Endothelial cell of umbilical vein (primary cell): ENCODE results near the gene POU2F3. TPM values are rescaled to one million over a fixed set of nuclear protein-coding genes. Genes with fewer than 3 reads are reported as not detected.

ENCODE experiments used
- BruUV-seq: library from RNA; stranded (reverse); fragments of 400-500 nt; replicated peaks from 2 replicates; lab custom pipeline; 2021; lab: Mats Ljungman, UMichigan
- CTCF ChIA-PET: fragments of 300-600, 350-600 bp; sonication (Branson Sonifier 250); formaldehyde crosslinking; loops from one replicate; lab custom pipeline; 2021; ENCODE audit warnings: antibody characterized with exemption, inconsistent platforms; lab: Charles Lee
- POLR2A ChIA-PET: fragments of 300-600, 350-600 bp; sonication (Branson Sonifier 250); formaldehyde crosslinking; loops from one replicate; lab custom pipeline; 2021; ENCODE audit warnings: antibody characterized with exemption, inconsistent platforms; lab: Charles Lee
- DNase-seq: peaks from one replicate; pipeline ENCODE4 v3.0.0-alpha.2; 2011; ENCODE audit warnings: low read depth, low spot score
- FAIRE-seq: peaks from 2 replicates; lab custom pipeline; 2011; peaks lifted over from hg19 to GRCh38; lab: Jason Lieb, UNC
- H2AFZ ChIP-seq: 2 replicates; pipeline ENCODE4 v1.6.0; 2012; ENCODE audit warnings: low read depth, low read length, control low read depth, inconsistent platforms
- H3K27ac ChIP-seq: 2 replicates; pipeline ENCODE4 v1.5.1; 2011; ENCODE audit warnings: low read depth, mild to moderate bottlenecking, control low read depth, low read length, moderate library complexity; ENCODE audit not compliant: insufficient read depth
- H3K27me3 ChIP-seq, 2 experiments: 2 replicates each; pipeline versions ENCODE4 v1.6.0 to v1.6.1; 2011; ENCODE audit warnings: low read length in 2 of 2, mixed read lengths in 1 of 2; ENCODE audit not compliant: control insufficient read depth in 2 of 2, insufficient read depth in 2 of 2
- H3K36me3 ChIP-seq, 2 experiments: 2 replicates in 1 of 2; 3 replicates in 1 of 2; pipeline ENCODE4 v1.5.1; 2011; ENCODE audit warnings: low read length in 2 of 2, mild to moderate bottlenecking in 1 of 2, moderate library complexity in 1 of 2; ENCODE audit not compliant: control insufficient read depth in 2 of 2, insufficient read depth in 2 of 2; ENCODE audit errors: extremely low read depth in 1 of 2
- H3K4me1 ChIP-seq: 3 replicates; pipeline ENCODE4 v1.5.1; 2011; ENCODE audit warnings: mild to moderate bottlenecking, low read length; ENCODE audit not compliant: control insufficient read depth, insufficient read depth; ENCODE audit errors: extremely low read depth
- H3K4me2 ChIP-seq: 2 replicates; pipeline ENCODE4 v1.6.1; 2011; ENCODE audit warnings: low read length, control low read depth, mixed read lengths; ENCODE audit not compliant: insufficient read depth
- H3K4me3 ChIP-seq, 3 experiments: fragments of 200-600 bp in 1 of 3; sonication (generic), shearing (Covaris generic) in 1 of 3; replicated peaks in 1 of 3; 2 replicates each; pipeline ENCODE4 v1.5.1; 2011 to 2016; ENCODE audit warnings: control low read depth in 3 of 3, low read length in 3 of 3, mild to moderate bottlenecking in 2 of 3, inconsistent platforms in 1 of 3, low read depth in 1 of 3, moderate library complexity in 1 of 3; ENCODE audit not compliant: insufficient read depth in 1 of 3
- H3K79me2 ChIP-seq: 2 replicates; pipeline ENCODE4 v1.6.0; 2012; ENCODE audit warnings: low read length, inconsistent platforms; ENCODE audit not compliant: control insufficient read depth, insufficient read depth
- H3K9ac ChIP-seq: replicated peaks from 2 replicates; pipeline ENCODE3; 2011; ENCODE audit warnings: low read length, control low read depth; ENCODE audit not compliant: insufficient read depth; ENCODE audit errors: extremely low read depth
- H3K9me1 ChIP-seq: replicated peaks from 3 replicates; pipeline ENCODE4 v1.6.0; 2011; ENCODE audit warnings: mild to moderate bottlenecking, low read length; ENCODE audit not compliant: control insufficient read depth, insufficient read depth; ENCODE audit errors: extremely low read depth
- H3K9me3 ChIP-seq: replicated peaks from 2 replicates; pipeline ENCODE4 v1.5.1; 2012; ENCODE audit warnings: low read length, inconsistent platforms; ENCODE audit not compliant: control insufficient read depth, insufficient read depth
- H4K20me1 ChIP-seq: replicated peaks from 2 replicates; pipeline ENCODE3; 2011; ENCODE audit warnings: mild to moderate bottlenecking, low read length; ENCODE audit not compliant: control insufficient read depth, insufficient read depth; ENCODE audit errors: extremely low read depth
- CTCF ChIP-seq, 2 donors: IDR thresholded peaks; 1 replicate in 1 of 2; 2 replicates in 1 of 2; pipeline ENCODE4 v1.5.1; 2011; ENCODE audit warnings: low read length in 2 of 2, mild to moderate bottlenecking in 2 of 2, moderate library complexity in 2 of 2, control low read depth in 1 of 2, inconsistent platforms in 1 of 2, low read depth in 1 of 2; ENCODE audit not compliant: insufficient read depth in 1 of 2; ENCODE audit errors: extremely low read depth in 1 of 2
- EZH2 ChIP-seq: IDR thresholded peaks from 2 replicates; pipeline ENCODE4 v1.6.1; 2012; ENCODE audit warnings: borderline replicate concordance, low read depth, mild to moderate bottlenecking, moderate library complexity, low read length, inconsistent platforms; ENCODE audit not compliant: severe bottlenecking
- FOS ChIP-seq: IDR thresholded peaks from 2 replicates; pipeline ENCODE4 v1.6.1; 2011; ENCODE audit warnings: mild to moderate bottlenecking, low read length, moderate library complexity, borderline replicate concordance; ENCODE audit not compliant: insufficient read depth
- GATA2 ChIP-seq: IDR thresholded peaks from 2 replicates; pipeline ENCODE4 v1.7.0; 2011; ENCODE audit warnings: low read depth, mild to moderate bottlenecking, moderate library complexity, mixed read lengths, low read length; ENCODE audit not compliant: insufficient read length, insufficient read depth
- JUN ChIP-seq: IDR thresholded peaks from 2 replicates; pipeline ENCODE4 v1.6.1; 2011; ENCODE audit warnings: borderline replicate concordance, low read depth; ENCODE audit not compliant: insufficient read length, insufficient read depth
- MAX ChIP-seq: IDR thresholded peaks from 2 replicates; pipeline ENCODE4 v1.6.1; 2011; ENCODE audit not compliant: insufficient read depth, insufficient read length
- MYC ChIP-seq: IDR thresholded peaks from one replicate; pipeline ENCODE4 v1.6.1; 2011; ENCODE audit warnings: mild to moderate bottlenecking, low read depth, low read length
- POLR2A ChIP-seq: IDR thresholded peaks from 2 replicates; pipeline ENCODE4 v1.6.1; 2012; ENCODE audit warnings: low read depth, mild to moderate bottlenecking, control low read depth, low read length
- POLR2AphosphoS5 ChIP-seq: IDR thresholded peaks from 2 replicates; pipeline ENCODE4 v1.6.1; 2012; ENCODE audit warnings: low read depth, mild to moderate bottlenecking, control low read depth, low read length, moderate library complexity; ENCODE audit not compliant: insufficient read depth
- dilution Hi-C: fragments of 300-500 bp; cut with MboI; formaldehyde crosslinking; loops from one replicate; pipeline ENCODE4 v1.15.0; 2019; ENCODE audit warnings: low sequenced_read_pairs; ENCODE audit not compliant: extremely low pct_ligation_motif_present
- intact Hi-C: fragments of 100-400 bp; cut with micrococcal nuclease; formaldehyde crosslinking; loops from one replicate; pipeline ENCODE4 v1.10.0; 2022
- polyA plus RNA-seq, 4 experiments: library from polyadenylated mRNA; depleted of rRNA in 3 of 4; stranded (reverse) in 3 of 4; unstranded in 1 of 4; fragments of >200 nt; gene quantifications; 2 replicates each; pipeline versions ENCODE4 v1.2.1 to v1.2.3, GENCODE V29; 2011 to 2012; ENCODE audit warnings: missing spikeins in 1 of 4
- total RNA-seq: library from RNA; stranded (reverse); gene quantifications from 2 replicates; pipeline ENCODE4 v1.2.3, GENCODE V29; 2021

The POU2F3 gene
- total and polyA plus RNA-seq, 2 donors (not counting 3 experiments of a cell fraction or from before 2014, with no cell fraction given), result 0.06 TPM; not detected in 1

GRCh38 chr11:120357620-120358019 lies 117.7 kb downstream of the POU2F3 start:
- intact Hi-C loops, result no loop called here
- POLR2A ChIA-PET, result no interaction called here
- no peak for FAIRE-seq
- DNase-seq, result no peak
- Histone ChIP-seq H3K79me2 (peaks cover 99% of the 10 kb centered on the region), H3K4me2 (no peak overlapping the region), H3K27ac (no peak overlapping the region), H3K27me3 (no peaks in the 10 kb centered on the region), H3K9me1 (no peaks in the 10 kb centered on the region), H2AFZ (no peak overlapping the region), H3K36me3 (peaks cover 0 to 2% of the 10 kb centered on the region in 2 experiments), H4K20me1 (peaks cover 15% of the 10 kb centered on the region), H3K9me3 (no peaks in the 10 kb centered on the region), H3K9ac (no peak overlapping the region), H3K4me3 (no peak overlapping the region), H3K4me1 (peaks cover 10% of the 10 kb centered on the region)
- CTCF ChIA-PET, result no interaction called here
- no TSS peak for BruUV-seq
- dilution Hi-C loops, result no loop called here
- TF ChIP-seq JUN, result no peak

- no peak overlapping the region for H3K9ac ChIP-seq
- TF ChIP-seq POLR2AphosphoS5 (no peak), POLR2A (no peak), EZH2 (no peak), GATA2 (no peak), MAX (no peak), JUN (no peak), FOS (no peak), CTCF (IDR thresholded peaks at IDR 0.05; ENCODE audit: extremely low read depth in 1 of 2, insufficient read depth in 1 of 2, low read depth in 1 of 2, low read length in 2 of 2) (no peak), MYC (no peak)
- peaks cover 13% of the 10 kb centered on the region for H3K4me1 ChIP-seq
- H3K79me2 ChIP-seq, result peaks cover 98% of the 10 kb centered on the region
- H3K4me3 ChIP-seq, result no peak overlapping the region
- intact Hi-C loops (no loop called here), dilution Hi-C loops (no loop called here)
- no peak overlapping the region for H3K4me2 ChIP-seq
- H2AFZ ChIP-seq, result no peak overlapping the region
- FAIRE-seq (no peak), DNase-seq (no peak)
- H3K9me1 ChIP-seq, result no peaks in the 10 kb centered on the region
- H3K27ac ChIP-seq, result no peak overlapping the region
- BruUV-seq, result no TSS peak
- H4K20me1 ChIP-seq, result peaks cover 15% of the 10 kb centered on the region
- no peaks in the 10 kb centered on the region for H3K27me3 ChIP-seq
- CTCF ChIA-PET, result interaction anchor here (0.9 kb wide), 1 partner anchor 8 kb away, joined by 3 read pairs; no protein-coding TSS in a partner anchor
- POLR2A ChIA-PET, result no interaction called here
- H3K9me3 ChIP-seq, result no peaks in the 10 kb centered on the region
- no peaks in the 10 kb centered on the region for H3K36me3 ChIP-seq
These were observed 118.8 kb downstream of the POU2F3 start for GRCh38 chr11:120358729-120359128.
